K562 (cell line): ENCODE data around the gene CNR2. TPM values are rescaled to one million over a fixed set of nuclear protein-coding genes. Genes with fewer than 3 reads are reported as not detected.
A peak's percentile ranks its signal among the peaks of the same experiment; 100 is the strongest.

Experiments used
- BHLHE40 ChIP-seq: IDR thresholded peaks from 2 replicates; pipeline ENCODE4 v1.6.1; 2011; ENCODE audit warnings: low read length, improper control_type of control experiment
- CBX1 ChIP-seq: sonication (generic); IDR thresholded peaks from 2 replicates; pipeline ENCODE4 v1.6.1; 2016; ENCODE audit warnings: antibody characterized with exemption, low read depth, mild to moderate bottlenecking
- E2F4 ChIP-seq: sonication (generic); formaldehyde crosslinking; IDR thresholded peaks from 2 replicates; pipeline ENCODE4 v1.8.0; 2022; ENCODE audit warnings: mild to moderate bottlenecking, low read depth, missing genetic modification reagents
- ESRRB ChIP-seq: fragments of 250-450 bp; sonication (Bioruptor Pico); IDR thresholded peaks from 2 replicates; pipeline ENCODE4 v1.5.0; 2020; ENCODE audit warnings: mild to moderate bottlenecking, moderate library complexity, borderline replicate concordance
- ETV5 ChIP-seq: sonication (generic); formaldehyde crosslinking; IDR thresholded peaks from 2 replicates; pipeline ENCODE4 v1.4.0; 2020; ENCODE audit warnings: low read depth, mild to moderate bottlenecking, missing genetic modification reagents
- ETV6 ChIP-seq, 3 experiments: fragments of 150-350 bp in 1 of 3; sonication (generic) in 1 of 3; formaldehyde crosslinking in 1 of 3; IDR thresholded peaks; 2 replicates each; pipeline versions ENCODE4 v1.6.1 to v1.8.0; 2014 to 2022; ENCODE audit warnings: borderline replicate concordance in 2 of 3, low read depth in 2 of 3, antibody characterized with exemption in 1 of 3, low read length in 1 of 3, mild to moderate bottlenecking in 1 of 3, missing genetic modification reagents in 1 of 3
- ILK ChIP-seq: fragments of 450-650 bp; IDR thresholded peaks from 2 replicates; pipeline ENCODE4 v1.6.1; 2016; ENCODE audit warnings: missing genetic modification characterization, low read depth, mild to moderate bottlenecking, missing compliant biosample characterization, moderate library complexity, borderline replicate concordance
- MED1 ChIP-seq: sonication (generic); formaldehyde crosslinking; IDR thresholded peaks from 2 replicates; pipeline ENCODE4 v1.8.1; 2023; ENCODE audit warnings: missing genetic modification reagents, borderline replicate concordance
- NELFE ChIP-seq: IDR thresholded peaks from 2 replicates; pipeline ENCODE4 v1.6.1; 2011; ENCODE audit warnings: mild to moderate bottlenecking; ENCODE audit not compliant: insufficient read depth, insufficient read length
- NFE2L1 ChIP-seq: fragments of 450-650 bp; IDR thresholded peaks from 2 replicates; pipeline ENCODE4 v1.6.1; 2016; ENCODE audit warnings: missing genetic modification characterization, low read depth, mild to moderate bottlenecking, missing compliant biosample characterization, moderate library complexity, borderline replicate concordance
- PHB2 ChIP-seq: fragments of 450-650 bp; IDR thresholded peaks from 2 replicates; pipeline ENCODE4 v1.6.1; 2017; ENCODE audit warnings: low read depth
- RBFOX2 ChIP-seq: fragments of 200-400 bp; formaldehyde crosslinking; IDR thresholded peaks from 2 replicates; pipeline ENCODE4 v1.6.1; 2017; ENCODE audit warnings: low read depth, mild to moderate bottlenecking, low read length, moderate library complexity
- SLC30A9 ChIP-seq: fragments of 250-450 bp; sonication (Bioruptor Pico); IDR thresholded peaks from 2 replicates; pipeline ENCODE4 v1.8.0; 2022; ENCODE audit warnings: mild to moderate bottlenecking, moderate library complexity
- SRSF9 ChIP-seq: fragments of 200-400 bp; formaldehyde crosslinking; IDR thresholded peaks from 2 replicates; pipeline ENCODE4 v1.6.1; 2017; ENCODE audit warnings: low read depth, low read length, borderline replicate concordance
- STAT6 ChIP-seq: sonication (generic); formaldehyde crosslinking; IDR thresholded peaks from 2 replicates; pipeline ENCODE4 v1.8.1; 2023; ENCODE audit warnings: mild to moderate bottlenecking, missing genetic modification reagents
- ZBTB34 ChIP-seq: fragments of 250-450 bp; sonication (Bioruptor Pico); IDR thresholded peaks from 2 replicates; pipeline ENCODE4 v1.8.0; 2021; ENCODE audit warnings: mild to moderate bottlenecking, moderate library complexity
- ZNF3 ChIP-seq: fragments of 250-450 bp; sonication (Bioruptor Pico); IDR thresholded peaks from 2 replicates; pipeline ENCODE4 v1.5.0; 2021; ENCODE audit warnings: mild to moderate bottlenecking, moderate library complexity
- ZNF695 ChIP-seq: fragments of 450-650 bp; formaldehyde crosslinking; IDR thresholded peaks from 2 replicates; pipeline ENCODE4 v1.4.0; 2020; ENCODE audit warnings: mild to moderate bottlenecking, moderate library complexity
- ZNF740 ChIP-seq, 3 experiments: fragments of 200-800 bp in 1 of 3; sonication (Bioruptor generic) in 1 of 3; sonication (generic) in 1 of 3; formaldehyde crosslinking in 1 of 3; IDR thresholded peaks; 2 replicates each; pipeline versions ENCODE4 v1.6.1 to v1.8.0; 2016 to 2022; ENCODE audit warnings: mild to moderate bottlenecking in 2 of 3, missing compliant biosample characterization in 2 of 3, missing genetic modification characterization in 2 of 3, missing genetic modification reagents in 1 of 3
- ZSCAN29 ChIP-seq: fragments of 450-650 bp; IDR thresholded peaks from 2 replicates; pipeline ENCODE4 v1.6.1; 2017
- polyA plus RNA-seq, 8 experiments: library from polyadenylated mRNA; depleted of rRNA in 4 of 8; stranded (reverse) in 5 of 8; unstranded in 3 of 8; fragments of >200 nt; fragmentation: Nextera tagmentation in 2 of 8; fragmentation: Illumina TruSeq in 1 of 8; extraction: Ambion mirVana in 2 of 8; extraction: Trizol in 1 of 8; gene quantifications; 2 replicates each; pipeline versions ENCODE4 v1.2.1 to v1.2.3, GENCODE V29; 2011 to 2014; ENCODE audit warnings: inconsistent platforms in 1 of 8, missing spikeins in 1 of 8
- total RNA-seq, 7 experiments: library from RNA; depleted of rRNA in 6 of 7; stranded (reverse); fragments of >200 nt in 6 of 7; fragmentation: Illumina TruSeq in 2 of 7; extraction: Trizol in 2 of 7; gene quantifications; 2 replicates each; pipeline versions ENCODE4 v1.2.1 to v1.2.3, GENCODE V29; 2011 to 2021; ENCODE audit warnings: low replicate concordance in 1 of 7

The CNR2 gene
- total and polyA plus RNA-seq, 9 of the 15 experiments (the other 6 are each of a cell fraction or from before 2014, with no cell fraction given) = not detected

- peak; percentile 92 for TF ChIP-seq E2F4 (CRISPR knock-in tag)
- TF ChIP-seq NELFE = no peak
- TF ChIP-seq ESRRB = no peak
- TF ChIP-seq NFE2L1 (tag) = no peak
- TF ChIP-seq RBFOX2 = peak; percentile 99
- 0 out of 2 replicates have a peak, but pooled peaks have one; percentile 63 for TF ChIP-seq ZNF695 (CRISPR knock-in tag)
- no peak for TF ChIP-seq MED1
- peak; percentile 52 for TF ChIP-seq BHLHE40
- 0 out of 2 replicates have a peak, but pooled peaks have one; percentile 9 for TF ChIP-seq ETV5 (CRISPR knock-in tag)
- no peak for TF ChIP-seq ZBTB34
- TF ChIP-seq ZSCAN29 = 0 out of 2 replicates have a peak, but pooled peaks have one; percentile 46
- 0 out of 2 replicates have a peak, but pooled peaks have one; percentile 5 for TF ChIP-seq ZNF740 (CRISPR knock-in tag; IDR thresholded peaks at IDR 0.05)
- TF ChIP-seq ZNF740 (tag; IDR thresholded peaks at IDR 0.05) = no peak
- TF ChIP-seq ILK (tag) = no peak
- peak; percentile 82; the same call in 1 of the 2 replicates for TF ChIP-seq CBX1
- no peak for TF ChIP-seq ZNF3
- no peak; the same call in 1 of the 2 replicates for TF ChIP-seq PHB2
- TF ChIP-seq ETV6 (IDR thresholded peaks at IDR 0.05; ENCODE audit: borderline replicate concordance in 1 of 2, low read depth in 2 of 2, low read length in 1 of 2) = no peak
- no peak for TF ChIP-seq ETV6 (CRISPR knock-in tag; IDR thresholded peaks at IDR 0.05; ENCODE audit: borderline replicate concordance)
- TF ChIP-seq SLC30A9 (CRISPR knock-in tag) = no peak
- TF ChIP-seq SRSF9 = no peak
- peak; percentile 88; the same call in 1 of the 2 replicates for TF ChIP-seq STAT6 (CRISPR knock-in tag)
Measured at GRCh38 chr1:23959461-23960290, 46.5 kb upstream of the CNR2 start, which contains the start of gene PNRC2 (continued).
